Uterus (tissue), 2 donors: ENCODE measurements around the gene TCF4.

Source experiments
- POLR2A ChIP-seq, 2 donors: fragments of 450-650 bp; IDR thresholded peaks; one replicate each; pipeline ENCODE4 v1.6.1; 2016; ENCODE audit warnings: antibody characterized with exemption in 2 of 2, mild to moderate bottlenecking in 1 of 2, moderate library complexity in 1 of 2
- TF ChIP-seq, protein P1 (sequence below), 4 experiments: fragments of 200-600 bp in 2 of 4; fragments of 450-650 bp in 2 of 4; sonication (generic) in 2 of 4; IDR thresholded peaks; one replicate each; pipeline ENCODE4 v1.5.1; 2016 to 2019; ENCODE audit warnings: antibody characterized with exemption in 4 of 4, mild to moderate bottlenecking in 2 of 4, moderate library complexity in 1 of 4

DNA sequence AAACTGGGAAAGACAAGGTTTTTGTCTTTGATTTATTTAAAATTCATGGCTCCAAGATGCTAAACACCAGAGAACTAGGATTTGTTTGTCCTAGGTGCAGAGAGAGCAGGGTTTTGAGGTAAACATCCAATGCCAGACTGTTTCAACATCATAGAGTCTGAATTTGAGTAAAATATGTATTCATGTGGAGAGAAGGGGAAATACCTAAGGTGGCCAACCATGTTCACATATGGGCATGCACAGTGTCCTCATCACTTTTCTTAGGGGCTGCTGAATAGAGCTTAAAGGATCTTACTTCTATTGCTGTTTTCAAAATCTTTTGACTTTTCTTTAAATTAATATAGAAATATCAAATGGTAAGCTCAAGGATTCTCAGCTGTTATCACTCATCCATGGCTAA, 341.7 kb downstream of the TCF4 start:
- TF ChIP-seq, protein P1, sequence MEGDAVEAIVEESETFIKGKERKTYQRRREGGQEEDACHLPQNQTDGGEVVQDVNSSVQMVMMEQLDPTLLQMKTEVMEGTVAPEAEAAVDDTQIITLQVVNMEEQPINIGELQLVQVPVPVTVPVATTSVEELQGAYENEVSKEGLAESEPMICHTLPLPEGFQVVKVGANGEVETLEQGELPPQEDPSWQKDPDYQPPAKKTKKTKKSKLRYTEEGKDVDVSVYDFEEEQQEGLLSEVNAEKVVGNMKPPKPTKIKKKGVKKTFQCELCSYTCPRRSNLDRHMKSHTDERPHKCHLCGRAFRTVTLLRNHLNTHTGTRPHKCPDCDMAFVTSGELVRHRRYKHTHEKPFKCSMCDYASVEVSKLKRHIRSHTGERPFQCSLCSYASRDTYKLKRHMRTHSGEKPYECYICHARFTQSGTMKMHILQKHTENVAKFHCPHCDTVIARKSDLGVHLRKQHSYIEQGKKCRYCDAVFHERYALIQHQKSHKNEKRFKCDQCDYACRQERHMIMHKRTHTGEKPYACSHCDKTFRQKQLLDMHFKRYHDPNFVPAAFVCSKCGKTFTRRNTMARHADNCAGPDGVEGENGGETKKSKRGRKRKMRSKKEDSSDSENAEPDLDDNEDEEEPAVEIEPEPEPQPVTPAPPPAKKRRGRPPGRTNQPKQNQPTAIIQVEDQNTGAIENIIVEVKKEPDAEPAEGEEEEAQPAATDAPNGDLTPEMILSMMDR (IDR thresholded peaks at IDR 0.05), result no peak
- TF ChIP-seq POLR2A (IDR thresholded peaks at IDR 0.05), result no peak
